Lower leg skin (tissue), 4 donors: ENCODE measurements around the gene CEP57. TPM values are rescaled to one million over a fixed set of nuclear protein-coding genes. Genes with fewer than 3 reads are reported as not detected.

Experiments
- DNase-seq, 2 donors: peaks; one replicate each; pipeline ENCODE4 v3.0.0-alpha.2; 2019; ENCODE audit warnings: low spot score in 2 of 2
- H3K4me3 ChIP-seq: fragments of 200-600 bp; sonication (generic); 2 replicates; pipeline ENCODE4 v1.5.1; 2017; ENCODE audit warnings: mild to moderate bottlenecking, low read depth; ENCODE audit not compliant: poor library complexity, severe bottlenecking
- CTCF ChIP-seq, 3 donors: fragments of 450-650 bp; IDR thresholded peaks; one replicate each; pipeline ENCODE4 v1.5.1; 2016; ENCODE audit warnings: antibody characterized with exemption in 3 of 3, mild to moderate bottlenecking in 3 of 3, moderate library complexity in 2 of 3
- POLR2A ChIP-seq, 2 donors: fragments of 450-650 bp; IDR thresholded peaks; one replicate each; pipeline ENCODE4 v1.6.1; 2016 to 2017; ENCODE audit warnings: antibody characterized with exemption in 2 of 2, mild to moderate bottlenecking in 1 of 2, moderate library complexity in 1 of 2
- WGBS, 2 donors: methylation state at CpG; one replicate each; pipeline ENCODE4 v1.1.5; 2018; 5-methylcytosine and 5-hydroxymethylcytosine counted together
- intact Hi-C: fragments of 100-400 bp; cut with DNase I; formaldehyde crosslinking; loops from one replicate; pipeline ENCODE4 v1.15.0; 2023; ENCODE audit warnings: low total_unique reads
- total RNA-seq, 4 donors: library from RNA; depleted of rRNA; stranded (reverse); fragments of >200 nt; gene quantifications; one replicate each; pipeline ENCODE4 v1.1.0, GENCODE V29; 2016

Gene CEP57
- total RNA-seq, 4 donors from 2014 or later, result 19.7 to 31.4 (median 28.2) TPM

GRCh38 chr11:95792200-95792599 lies 1.9 kb downstream of the CEP57 start:
- DNase-seq, result no peak
- no peak overlapping the region for H3K4me3 ChIP-seq
- intact Hi-C loops, result no loop called here
- WGBS, 2 donors, result 91% methylated on average over 8 of the region's 8 CpGs
- TF ChIP-seq CTCF (IDR thresholded peaks at IDR 0.05) (no peak), POLR2A (IDR thresholded peaks at IDR 0.05) (no peak)

GRCh38 chr11:95792700-95793099 lies 2.4 kb downstream of the CEP57 start:
- DNase-seq, result no peak
- TF ChIP-seq POLR2A (IDR thresholded peaks at IDR 0.05) (no peak), CTCF (IDR thresholded peaks at IDR 0.05) (no peak)
- intact Hi-C loops, result no loop called here
- no peak overlapping the region for H3K4me3 ChIP-seq
- 87 to 92% methylated on average over 7 of the region's 7 CpGs for WGBS, 2 donors

GRCh38 chr11:95793116-95793515 lies 2.8 kb downstream of the CEP57 start:
- WGBS, 2 donors, result 81 to 88% methylated on average over 4 of the region's 4 CpGs
- intact Hi-C loops, result no loop called here
- no peak overlapping the region for H3K4me3 ChIP-seq
- TF ChIP-seq CTCF (IDR thresholded peaks at IDR 0.05) (no peak), POLR2A (IDR thresholded peaks at IDR 0.05) (no peak)
- DNase-seq, result no peak

GRCh38 chr11:95794086-95794485 lies 3.8 kb downstream of the CEP57 start:
- WGBS, 2 donors, result 92 to 94% methylated on average over 5 of the region's 5 CpGs
- no peak for DNase-seq
- no peak overlapping the region for H3K4me3 ChIP-seq
- TF ChIP-seq CTCF (IDR thresholded peaks at IDR 0.05) (no peak), POLR2A (IDR thresholded peaks at IDR 0.05) (no peak)
- intact Hi-C loops, result no loop called here

- intact Hi-C loops, result no loop called here
- 95 to 97% methylated on average over 3 of the region's 3 CpGs for WGBS, 2 donors
- H3K4me3 ChIP-seq, result no peak overlapping the region
- no peak for DNase-seq
- no peak for TF ChIP-seq POLR2A (IDR thresholded peaks at IDR 0.05)
- no peak for TF ChIP-seq CTCF (IDR thresholded peaks at IDR 0.05)
Observed at GRCh38 chr11:95795627-95796295, 5.5 kb downstream of the CEP57 start.

GRCh38 chr11:95796501-95796900 lies 6.2 kb downstream of the CEP57 start:
- WGBS, 2 donors, result 87 to 92% methylated on average over 4 of the region's 4 CpGs
- TF ChIP-seq POLR2A (IDR thresholded peaks at IDR 0.05) (no peak), CTCF (IDR thresholded peaks at IDR 0.05) (no peak)
- intact Hi-C loops, result no loop called here
- no peak for DNase-seq
- no peak overlapping the region for H3K4me3 ChIP-seq
